Neural progenitor cell (in vitro differentiated cells): ENCODE measurements around the gene RNF144A. TPM values are rescaled to one million over a fixed set of nuclear protein-coding genes. Genes with fewer than 3 reads are reported as not detected.

Source experiments
- DNase-seq: peaks from one replicate; pipeline ENCODE4 v3.0.0-alpha.2; 2016; ENCODE audit warnings: low spot score
- H2AFZ ChIP-seq: fragments of 200-600 bp; sonication (generic); replicated peaks from 2 replicates; pipeline ENCODE4 v1.6.1; 2016; ENCODE audit warnings: antibody characterized with exemption
- H3F3A ChIP-seq: fragments of 200-600 bp; sonication (generic); 2 replicates; pipeline ENCODE4 v1.6.1; 2016; ENCODE audit warnings: antibody characterized with exemption, low read depth
- H3K27ac ChIP-seq: fragments of 200-600 bp; sonication (generic); 2 replicates; pipeline ENCODE4 v1.5.1; 2016; ENCODE audit warnings: mild to moderate bottlenecking
- H3K27me3 ChIP-seq: fragments of 200-600 bp; sonication (generic); 2 replicates; pipeline ENCODE4 v1.6.1; 2016; ENCODE audit warnings: mild to moderate bottlenecking, moderate library complexity
- H3K36me3 ChIP-seq: fragments of 200-600 bp; sonication (generic); 2 replicates; pipeline ENCODE4 v1.5.1; 2016
- H3K4me1 ChIP-seq: fragments of 200-600 bp; sonication (generic); 2 replicates; pipeline ENCODE4 v1.6.1; 2016; ENCODE audit warnings: mixed run types
- H3K4me2 ChIP-seq: fragments of 200-600 bp; sonication (generic); 2 replicates; pipeline ENCODE4 v1.6.1; 2016
- H3K4me3 ChIP-seq: fragments of 200-600 bp; sonication (generic); 2 replicates; pipeline ENCODE4 v1.5.1; 2016
- H3K79me2 ChIP-seq: fragments of 200-600 bp; sonication (generic); 2 replicates; pipeline ENCODE4 v1.6.1; 2016; ENCODE audit warnings: low read depth
- H3K9ac ChIP-seq: fragments of 200-600 bp; sonication (generic); 2 replicates; pipeline ENCODE4 v1.6.1; 2016
- H3K9me3 ChIP-seq: fragments of 200-600 bp; sonication (generic); 2 replicates; pipeline ENCODE4 v1.5.1; 2016; ENCODE audit warnings: low read depth
- H4K20me1 ChIP-seq: fragments of 200-600 bp; sonication (generic); 2 replicates; pipeline ENCODE4 v1.6.1; 2016; ENCODE audit warnings: low read depth
- H3K27ac Mint-ChIP-seq: 3 replicates; pipeline ENCODE4 v1.8.0; 2021; ENCODE audit warnings: mixed read lengths
- H3K27me3 Mint-ChIP-seq: 2 replicates; pipeline ENCODE4 v1.8.0; 2022; ENCODE audit warnings: low read depth, mild to moderate bottlenecking, inconsistent platforms, moderate library complexity, mixed read lengths; ENCODE audit not compliant: insufficient read depth
- H3K36me3 Mint-ChIP-seq: 3 replicates; pipeline ENCODE4 v1.8.0; 2021; ENCODE audit warnings: mixed read lengths
- H3K4me1 Mint-ChIP-seq: 3 replicates; pipeline ENCODE4 v1.8.0; 2021; ENCODE audit warnings: mixed read lengths
- H3K4me3 Mint-ChIP-seq: 3 replicates; pipeline ENCODE4 v1.8.0; 2021; ENCODE audit warnings: mild to moderate bottlenecking, moderate library complexity, mixed read lengths
- H3K9me3 Mint-ChIP-seq: 3 replicates; pipeline ENCODE4 v1.8.0; 2020; ENCODE audit warnings: mixed read lengths
- CTCF ChIP-seq: fragments of 200-600 bp; sonication (generic); IDR thresholded peaks from 2 replicates; pipeline ENCODE4 v1.5.1; 2017; ENCODE audit warnings: antibody characterized with exemption, mild to moderate bottlenecking
- EZH2 ChIP-seq: fragments of 200-600 bp; sonication (generic); IDR thresholded peaks from 2 replicates; pipeline ENCODE4 v1.6.1; 2017; ENCODE audit warnings: antibody characterized with exemption, mild to moderate bottlenecking, moderate library complexity
- EZH2phosphoT487 ChIP-seq: fragments of 200-600 bp; sonication (generic); IDR thresholded peaks from 2 replicates; pipeline ENCODE4 v1.6.1; 2017; ENCODE audit warnings: antibody characterized with exemption
- total RNA-seq: library from RNA; depleted of rRNA; stranded (reverse); fragments of >200 nt; gene quantifications from 2 replicates; pipeline ENCODE4 v1.2.3, GENCODE V29; 2015; ENCODE audit warnings: low replicate concordance

The RNF144A gene
- total RNA-seq, 1 donor from 2014 or later: 32.0 TPM

DNA sequence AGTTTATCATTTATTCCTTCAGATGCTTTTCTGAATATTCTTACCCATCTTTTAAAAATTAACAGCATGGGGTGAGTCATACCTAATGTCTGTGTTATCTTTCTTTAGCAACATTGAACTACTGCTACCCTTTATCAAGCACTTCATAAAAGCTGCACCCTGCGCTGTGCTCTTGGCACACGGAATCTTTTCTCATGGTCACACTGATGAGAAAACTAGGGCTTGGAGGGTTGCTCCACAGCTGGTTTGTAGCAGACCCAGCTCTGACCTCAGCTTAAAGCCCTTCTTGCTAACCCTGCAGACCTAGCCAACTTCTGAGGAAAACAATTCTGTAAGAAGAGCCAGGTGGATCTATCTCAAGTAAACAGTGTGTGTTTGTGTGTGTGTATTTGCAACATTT lies 106.3 kb downstream of the RNF144A start:
- TF ChIP-seq CTCF: no peak
- TF ChIP-seq EZH2: no peak
- no peak for TF ChIP-seq EZH2phosphoT487
- peaks cover 55% of the 10 kb centered on the region for H3K36me3 Mint-ChIP-seq
- H3K36me3 ChIP-seq: no peaks in the 10 kb centered on the region

GRCh38 chr2:7024261-7024660 lies 107.0 kb downstream of the RNF144A start:
- peaks cover 3% of the 10 kb centered on the region for H3K4me1 ChIP-seq
- Mint-ChIP-seq H3K4me3 (no peak overlapping the region), H3K4me1 (peaks cover 25% of the 10 kb centered on the region), H3K27ac (no peak overlapping the region), H3K9me3 (no peaks in the 10 kb centered on the region), H3K36me3 (peaks cover 59% of the 10 kb centered on the region), H3K27me3 (peaks cover 2% of the 10 kb centered on the region)
- no peak overlapping the region for H3K4me3 ChIP-seq
- H2AFZ ChIP-seq: no peak overlapping the region
- no peaks in the 10 kb centered on the region for H3K79me2 ChIP-seq
- no peaks in the 10 kb centered on the region for H4K20me1 ChIP-seq
- no peaks in the 10 kb centered on the region for H3F3A ChIP-seq
- H3K36me3 ChIP-seq: no peaks in the 10 kb centered on the region
- H3K27ac ChIP-seq: no peak overlapping the region
- no peak overlapping the region for H3K4me2 ChIP-seq
- no peak overlapping the region for H3K9ac ChIP-seq
- no peak for DNase-seq
- no peaks in the 10 kb centered on the region for H3K27me3 ChIP-seq
- H3K9me3 ChIP-seq: no peaks in the 10 kb centered on the region
- TF ChIP-seq CTCF (no peak), EZH2phosphoT487 (no peak), EZH2 (no peak)

More for the DNA sequence above, 106.3 kb downstream of the RNF144A start:
- Histone ChIP-seq H3K9ac (no peak overlapping the region), H3K79me2 (no peaks in the 10 kb centered on the region), H3K27ac (no peak overlapping the region), H4K20me1 (no peaks in the 10 kb centered on the region), H3K27me3 (no peaks in the 10 kb centered on the region), H3F3A (no peaks in the 10 kb centered on the region), H3K4me1 (peaks cover 3% of the 10 kb centered on the region), H2AFZ (no peak overlapping the region), H3K4me3 (no peak overlapping the region), H3K9me3 (no peaks in the 10 kb centered on the region), H3K4me2 (no peak overlapping the region)
- Mint-ChIP-seq H3K4me3 (no peak overlapping the region), H3K27ac (no peak overlapping the region), H3K4me1 (peaks cover 30% of the 10 kb centered on the region), H3K27me3 (peaks cover 2% of the 10 kb centered on the region), H3K9me3 (no peaks in the 10 kb centered on the region)
- no peak for DNase-seq

- Mint-ChIP-seq H3K27ac (no peak overlapping the region), H3K4me3 (no peak overlapping the region), H3K9me3 (no peaks in the 10 kb centered on the region), H3K4me1 (peaks cover 18% of the 10 kb centered on the region), H3K27me3 (peaks cover 2% of the 10 kb centered on the region), H3K36me3 (peaks cover 57% of the 10 kb centered on the region)
- Histone ChIP-seq H3K4me1 (peaks cover 3% of the 10 kb centered on the region), H3K36me3 (no peaks in the 10 kb centered on the region), H3K9me3 (no peaks in the 10 kb centered on the region), H3K4me2 (no peak overlapping the region), H3K4me3 (no peak overlapping the region), H3F3A (no peaks in the 10 kb centered on the region), H4K20me1 (no peaks in the 10 kb centered on the region), H3K27ac (no peak overlapping the region), H2AFZ (no peak overlapping the region), H3K27me3 (no peaks in the 10 kb centered on the region), H3K9ac (no peak overlapping the region), H3K79me2 (no peaks in the 10 kb centered on the region)
- DNase-seq: no peak
- no peak for TF ChIP-seq EZH2phosphoT487
- TF ChIP-seq EZH2: no peak
- no peak for TF ChIP-seq CTCF
These were observed 107.9 kb downstream of the RNF144A start for GRCh38 chr2:7025082-7025481.
